HEK293 (cell line): ENCODE data around the gene ERG.

ENCODE experiments used
- KLF1 ChIP-seq: fragments of 450-650 bp; formaldehyde crosslinking; IDR thresholded peaks from 2 replicates; pipeline ENCODE4 v1.5.1; 2016; ENCODE audit warnings: missing biosample characterization, missing genetic modification characterization
- PRDM1 ChIP-seq: fragments of 450-650 bp; formaldehyde crosslinking; IDR thresholded peaks from 2 replicates; pipeline ENCODE4; 2016; ENCODE audit warnings: missing biosample characterization, missing genetic modification characterization
- SP7 ChIP-seq: fragments of 450-650 bp; formaldehyde crosslinking; IDR thresholded peaks from 2 replicates; pipeline ENCODE4 v1.5.1; 2016; ENCODE audit warnings: missing biosample characterization, missing genetic modification characterization
- TRIM28 ChIP-seq: IDR thresholded peaks from 2 replicates; pipeline ENCODE4 v1.6.1; 2011; ENCODE audit warnings: low read length, control low read depth, borderline replicate concordance
- ZNF132 ChIP-seq: fragments of 450-650 bp; formaldehyde crosslinking; IDR thresholded peaks from 2 replicates; pipeline ENCODE4 v1.5.1; 2017; ENCODE audit warnings: missing biosample characterization, missing genetic modification characterization, borderline replicate concordance
- ZNF133 ChIP-seq: fragments of 450-650 bp; formaldehyde crosslinking; IDR thresholded peaks from 2 replicates; pipeline ENCODE4 v1.5.1; 2016; ENCODE audit warnings: missing biosample characterization, missing genetic modification characterization
- ZNF169 ChIP-seq: fragments of 450-650 bp; formaldehyde crosslinking; IDR thresholded peaks from 2 replicates; pipeline ENCODE4 v1.5.1; 2016; ENCODE audit warnings: missing biosample characterization, missing genetic modification characterization
- ZNF175 ChIP-seq: fragments of 450-650 bp; formaldehyde crosslinking; IDR thresholded peaks from 2 replicates; pipeline ENCODE4 v1.5.1; 2016; ENCODE audit warnings: missing biosample characterization, missing genetic modification characterization
- ZNF292 ChIP-seq: fragments of 450-650 bp; formaldehyde crosslinking; IDR thresholded peaks from 2 replicates; pipeline ENCODE4 v1.5.1; 2016; ENCODE audit warnings: low read depth, missing biosample characterization, missing genetic modification characterization, borderline replicate concordance
- ZNF366 ChIP-seq: fragments of 450-650 bp; formaldehyde crosslinking; conservative IDR thresholded peaks from 2 replicates; pipeline ENCODE4 v1.5.1; 2016; ENCODE audit warnings: missing biosample characterization, missing genetic modification characterization
- ZNF391 ChIP-seq: fragments of 450-650 bp; formaldehyde crosslinking; IDR thresholded peaks from 2 replicates; pipeline ENCODE4 v1.5.1; 2016; ENCODE audit warnings: low read depth, missing biosample characterization, missing genetic modification characterization, borderline replicate concordance
- ZNF404 ChIP-seq: fragments of 450-650 bp; formaldehyde crosslinking; IDR thresholded peaks from 2 replicates; pipeline ENCODE4 v1.5.1; 2017; ENCODE audit warnings: missing biosample characterization, missing genetic modification characterization
- ZNF48 ChIP-seq: fragments of 450-650 bp; formaldehyde crosslinking; IDR thresholded peaks from 2 replicates; pipeline ENCODE4 v1.5.1; 2016; ENCODE audit warnings: missing biosample characterization, missing genetic modification characterization
- ZNF510 ChIP-seq: fragments of 450-650 bp; formaldehyde crosslinking; IDR thresholded peaks from 2 replicates; pipeline ENCODE4 v1.5.1; 2018; ENCODE audit warnings: mild to moderate bottlenecking, missing genetic modification characterization, missing biosample characterization; ENCODE audit not compliant: insufficient replicate concordance
- ZNF658 ChIP-seq: fragments of 450-650 bp; formaldehyde crosslinking; IDR thresholded peaks from 2 replicates; pipeline ENCODE4; 2016; ENCODE audit warnings: missing biosample characterization, missing genetic modification characterization
- ZNF677 ChIP-seq: fragments of 450-650 bp; IDR thresholded peaks from 2 replicates; pipeline ENCODE4 v1.5.0; 2018; ENCODE audit warnings: missing biosample characterization, mild to moderate bottlenecking, missing genetic modification characterization, moderate library complexity
- ZSCAN30 ChIP-seq: fragments of 450-650 bp; IDR thresholded peaks from 2 replicates; pipeline ENCODE4 v1.5.1; 2018; ENCODE audit warnings: missing biosample characterization, mild to moderate bottlenecking, missing genetic modification characterization, moderate library complexity
- TF ChIP-seq, protein P1 (sequence below): fragments of 450-650 bp; formaldehyde crosslinking; conservative IDR thresholded peaks from 2 replicates; pipeline ENCODE4 v1.5.1; 2016; ENCODE audit warnings: low read depth, missing biosample characterization, missing genetic modification characterization
- TF ChIP-seq, protein P2 (sequence below): fragments of 450-650 bp; formaldehyde crosslinking; conservative IDR thresholded peaks from 2 replicates; pipeline ENCODE4 v1.5.1; 2016; ENCODE audit warnings: low read depth, missing biosample characterization, missing genetic modification characterization
- TF ChIP-seq, protein P3 (sequence below): fragments of 450-650 bp; formaldehyde crosslinking; IDR thresholded peaks from 2 replicates; pipeline ENCODE4 v1.5.1; 2017; ENCODE audit warnings: missing biosample characterization, missing genetic modification characterization
- TF ChIP-seq, protein P4 (sequence below): fragments of 450-650 bp; formaldehyde crosslinking; IDR thresholded peaks from 2 replicates; pipeline ENCODE4 v1.5.1; 2016; ENCODE audit warnings: missing biosample characterization, missing genetic modification characterization

ERG gene

DNA sequence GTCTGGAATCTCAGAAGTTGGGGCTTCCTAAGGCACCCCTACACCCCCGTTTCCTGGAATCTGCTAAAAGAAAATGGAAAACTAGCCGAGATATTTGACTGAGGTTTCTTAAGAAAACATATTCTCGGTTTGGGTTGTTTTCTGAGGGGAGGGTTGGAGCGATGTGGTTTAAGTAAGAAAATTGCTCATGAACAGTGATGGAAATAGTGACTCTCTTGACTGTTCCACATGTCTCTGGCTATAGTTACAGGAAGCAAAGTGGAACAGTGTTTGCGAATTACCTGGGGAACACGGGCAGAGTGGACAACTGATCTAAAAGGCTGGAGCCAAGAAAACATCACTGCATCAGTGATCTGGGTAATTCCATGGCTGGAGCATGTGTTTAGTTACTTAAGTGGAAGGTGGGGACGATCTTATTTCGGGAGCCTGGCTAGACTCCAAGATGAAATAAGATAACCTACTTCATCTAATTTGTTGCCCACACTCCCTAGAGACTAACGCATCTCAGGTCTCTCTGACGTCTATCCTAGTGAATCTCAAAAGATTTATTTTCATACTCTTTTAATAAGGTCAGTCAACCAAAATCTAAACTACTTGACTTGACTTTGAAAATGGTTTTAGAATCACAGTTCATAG is 149.0 kb downstream of the ERG start (continued):
- TF ChIP-seq, protein P1, sequence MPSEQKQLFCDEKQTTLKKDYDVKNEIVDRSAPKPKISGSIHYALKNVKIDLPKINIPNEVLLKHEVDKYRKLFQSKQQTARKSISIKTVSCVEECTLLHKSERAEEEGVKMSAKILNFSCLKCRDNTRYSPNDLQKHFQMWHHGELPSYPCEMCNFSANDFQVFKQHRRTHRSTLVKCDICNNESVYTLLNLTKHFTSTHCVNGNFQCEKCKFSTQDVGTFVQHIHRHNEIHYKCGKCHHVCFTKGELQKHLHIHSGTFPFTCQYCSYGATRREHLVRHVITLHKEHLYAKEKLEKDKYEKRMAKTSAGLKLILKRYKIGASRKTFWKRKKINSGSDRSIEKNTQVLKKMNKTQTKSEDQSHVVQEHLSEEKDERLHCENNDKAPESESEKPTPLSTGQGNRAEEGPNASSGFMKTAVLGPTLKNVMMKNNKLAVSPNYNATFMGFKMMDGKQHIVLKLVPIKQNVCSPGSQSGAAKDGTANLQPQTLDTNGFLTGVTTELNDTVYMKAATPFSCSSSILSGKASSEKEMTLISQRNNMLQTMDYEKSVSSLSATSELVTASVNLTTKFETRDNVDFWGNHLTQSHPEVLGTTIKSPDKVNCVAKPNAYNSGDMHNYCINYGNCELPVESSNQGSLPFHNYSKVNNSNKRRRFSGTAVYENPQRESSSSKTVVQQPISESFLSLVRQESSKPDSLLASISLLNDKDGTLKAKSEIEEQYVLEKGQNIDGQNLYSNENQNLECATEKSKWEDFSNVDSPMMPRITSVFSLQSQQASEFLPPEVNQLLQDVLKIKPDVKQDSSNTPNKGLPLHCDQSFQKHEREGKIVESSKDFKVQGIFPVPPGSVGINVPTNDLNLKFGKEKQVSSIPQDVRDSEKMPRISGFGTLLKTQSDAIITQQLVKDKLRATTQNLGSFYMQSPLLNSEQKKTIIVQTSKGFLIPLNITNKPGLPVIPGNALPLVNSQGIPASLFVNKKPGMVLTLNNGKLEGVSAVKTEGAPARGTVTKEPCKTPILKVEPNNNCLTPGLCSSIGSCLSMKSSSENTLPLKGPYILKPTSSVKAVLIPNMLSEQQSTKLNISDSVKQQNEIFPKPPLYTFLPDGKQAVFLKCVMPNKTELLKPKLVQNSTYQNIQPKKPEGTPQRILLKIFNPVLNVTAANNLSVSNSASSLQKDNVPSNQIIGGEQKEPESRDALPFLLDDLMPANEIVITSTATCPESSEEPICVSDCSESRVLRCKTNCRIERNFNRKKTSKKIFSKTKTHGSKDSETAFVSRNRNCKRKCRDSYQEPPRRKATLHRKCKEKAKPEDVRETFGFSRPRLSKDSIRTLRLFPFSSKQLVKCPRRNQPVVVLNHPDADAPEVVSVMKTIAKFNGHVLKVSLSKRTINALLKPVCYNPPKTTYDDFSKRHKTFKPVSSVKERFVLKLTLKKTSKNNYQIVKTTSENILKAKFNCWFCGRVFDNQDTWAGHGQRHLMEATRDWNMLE (tag by site-specific recombination): no peak
- TF ChIP-seq ZNF133 (tag by site-specific recombination) (no peak), TRIM28 (no peak), ZNF658 (tag by site-specific recombination) (no peak), PRDM1 (tag by site-specific recombination) (no peak), ZNF391 (tag by site-specific recombination) (peak; percentile 57; the same call in 1 of the 2 replicates), ZSCAN30 (tag by site-specific recombination) (no peak), KLF1 (tag by site-specific recombination) (peak; percentile 38), ZNF404 (tag by site-specific recombination) (no peak), SP7 (tag by site-specific recombination) (peak; percentile 91), ZNF48 (no peak), ZNF169 (tag by site-specific recombination) (no peak), ZNF677 (tag by site-specific recombination) (no peak), ZNF510 (tag by site-specific recombination) (no peak), ZNF175 (tag by site-specific recombination) (no peak), ZNF366 (tag by site-specific recombination) (peak; percentile 85), ZNF132 (tag by site-specific recombination) (no peak), ZNF292 (tag by site-specific recombination) (no peak)
- TF ChIP-seq, protein P2, sequence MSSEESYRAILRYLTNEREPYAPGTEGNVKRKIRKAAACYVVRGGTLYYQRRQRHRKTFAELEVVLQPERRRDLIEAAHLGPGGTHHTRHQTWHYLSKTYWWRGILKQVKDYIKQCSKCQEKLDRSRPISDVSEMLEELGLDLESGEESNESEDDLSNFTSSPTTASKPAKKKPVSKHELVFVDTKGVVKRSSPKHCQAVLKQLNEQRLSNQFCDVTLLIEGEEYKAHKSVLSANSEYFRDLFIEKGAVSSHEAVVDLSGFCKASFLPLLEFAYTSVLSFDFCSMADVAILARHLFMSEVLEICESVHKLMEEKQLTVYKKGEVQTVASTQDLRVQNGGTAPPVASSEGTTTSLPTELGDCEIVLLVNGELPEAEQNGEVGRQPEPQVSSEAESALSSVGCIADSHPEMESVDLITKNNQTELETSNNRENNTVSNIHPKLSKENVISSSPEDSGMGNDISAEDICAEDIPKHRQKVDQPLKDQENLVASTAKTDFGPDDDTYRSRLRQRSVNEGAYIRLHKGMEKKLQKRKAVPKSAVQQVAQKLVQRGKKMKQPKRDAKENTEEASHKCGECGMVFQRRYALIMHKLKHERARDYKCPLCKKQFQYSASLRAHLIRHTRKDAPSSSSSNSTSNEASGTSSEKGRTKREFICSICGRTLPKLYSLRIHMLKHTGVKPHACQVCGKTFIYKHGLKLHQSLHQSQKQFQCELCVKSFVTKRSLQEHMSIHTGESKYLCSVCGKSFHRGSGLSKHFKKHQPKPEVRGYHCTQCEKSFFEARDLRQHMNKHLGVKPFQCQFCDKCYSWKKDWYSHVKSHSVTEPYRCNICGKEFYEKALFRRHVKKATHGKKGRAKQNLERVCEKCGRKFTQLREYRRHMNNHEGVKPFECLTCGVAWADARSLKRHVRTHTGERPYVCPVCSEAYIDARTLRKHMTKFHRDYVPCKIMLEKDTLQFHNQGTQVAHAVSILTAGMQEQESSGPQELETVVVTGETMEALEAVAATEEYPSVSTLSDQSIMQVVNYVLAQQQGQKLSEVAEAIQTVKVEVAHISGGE: no peak
- TF ChIP-seq, protein P3, sequence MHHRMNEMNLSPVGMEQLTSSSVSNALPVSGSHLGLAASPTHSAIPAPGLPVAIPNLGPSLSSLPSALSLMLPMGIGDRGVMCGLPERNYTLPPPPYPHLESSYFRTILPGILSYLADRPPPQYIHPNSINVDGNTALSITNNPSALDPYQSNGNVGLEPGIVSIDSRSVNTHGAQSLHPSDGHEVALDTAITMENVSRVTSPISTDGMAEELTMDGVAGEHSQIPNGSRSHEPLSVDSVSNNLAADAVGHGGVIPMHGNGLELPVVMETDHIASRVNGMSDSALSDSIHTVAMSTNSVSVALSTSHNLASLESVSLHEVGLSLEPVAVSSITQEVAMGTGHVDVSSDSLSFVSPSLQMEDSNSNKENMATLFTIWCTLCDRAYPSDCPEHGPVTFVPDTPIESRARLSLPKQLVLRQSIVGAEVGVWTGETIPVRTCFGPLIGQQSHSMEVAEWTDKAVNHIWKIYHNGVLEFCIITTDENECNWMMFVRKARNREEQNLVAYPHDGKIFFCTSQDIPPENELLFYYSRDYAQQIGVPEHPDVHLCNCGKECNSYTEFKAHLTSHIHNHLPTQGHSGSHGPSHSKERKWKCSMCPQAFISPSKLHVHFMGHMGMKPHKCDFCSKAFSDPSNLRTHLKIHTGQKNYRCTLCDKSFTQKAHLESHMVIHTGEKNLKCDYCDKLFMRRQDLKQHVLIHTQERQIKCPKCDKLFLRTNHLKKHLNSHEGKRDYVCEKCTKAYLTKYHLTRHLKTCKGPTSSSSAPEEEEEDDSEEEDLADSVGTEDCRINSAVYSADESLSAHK (tag by site-specific recombination): no peak
- TF ChIP-seq, protein P4, sequence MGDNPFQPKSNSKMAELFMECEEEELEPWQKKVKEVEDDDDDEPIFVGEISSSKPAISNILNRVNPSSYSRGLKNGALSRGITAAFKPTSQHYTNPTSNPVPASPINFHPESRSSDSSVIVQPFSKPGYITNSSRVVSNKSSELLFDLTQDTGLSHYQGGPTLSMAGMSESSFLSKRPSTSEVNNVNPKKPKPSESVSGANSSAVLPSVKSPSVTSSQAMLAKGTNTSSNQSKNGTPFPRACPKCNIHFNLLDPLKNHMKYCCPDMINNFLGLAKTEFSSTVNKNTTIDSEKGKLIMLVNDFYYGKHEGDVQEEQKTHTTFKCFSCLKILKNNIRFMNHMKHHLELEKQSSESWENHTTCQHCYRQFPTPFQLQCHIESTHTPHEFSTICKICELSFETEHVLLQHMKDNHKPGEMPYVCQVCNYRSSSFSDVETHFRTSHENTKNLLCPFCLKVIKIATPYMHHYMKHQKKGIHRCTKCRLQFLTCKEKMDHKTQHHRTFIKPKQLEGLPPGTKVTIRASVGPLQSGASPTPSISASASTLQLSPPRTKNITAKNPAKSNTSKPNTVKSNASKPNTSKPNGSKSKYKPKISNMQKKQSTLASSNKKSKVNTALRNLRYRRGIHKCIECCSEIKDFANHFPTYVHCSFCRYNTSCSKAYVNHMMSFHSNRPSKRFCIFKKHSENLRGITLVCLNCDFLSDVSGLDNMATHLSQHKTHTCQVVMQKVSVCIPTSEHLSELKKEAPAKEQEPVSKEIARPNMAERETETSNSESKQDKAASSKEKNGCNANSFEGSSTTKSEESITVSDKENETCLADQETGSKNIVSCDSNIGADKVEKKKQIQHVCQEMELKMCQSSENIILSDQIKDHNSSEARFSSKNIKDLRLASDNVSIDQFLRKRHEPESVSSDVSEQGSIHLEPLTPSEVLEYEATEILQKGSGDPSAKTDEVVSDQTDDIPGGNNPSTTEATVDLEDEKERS: no peak
